SK-N-SH (cell line): ENCODE data around the gene DLGAP5. TPM values are rescaled to one million over a fixed set of nuclear protein-coding genes. Genes with fewer than 3 reads are reported as not detected.

Experiments used
- CTCF ChIA-PET: fragments of 300-600, 350-600 bp; formaldehyde crosslinking; extraction: SDS; loops from one replicate; lab custom pipeline; 2021; lab: Yijun Ruan, JAX
- POLR2A ChIA-PET: fragments of 350-600 bp; sonication (Branson Sonifier 250); formaldehyde crosslinking; extraction: SDS; loops from one replicate; lab custom pipeline; 2020; ENCODE audit warnings: antibody characterized with exemption, inconsistent platforms; lab: Yijun Ruan, JAX
- DNase-seq: peaks from one replicate; pipeline ENCODE4 v3.0.0; 2012
- H2AFZ ChIP-seq: fragments of 200-600 bp; sonication (generic); 2 replicates; pipeline ENCODE4 v1.8.1; 2016; ENCODE audit warnings: antibody characterized with exemption, mild to moderate bottlenecking, low read depth
- H3F3A ChIP-seq: fragments of 200-600 bp; sonication (generic); replicated peaks from 2 replicates; pipeline ENCODE3; 2016; ENCODE audit warnings: antibody characterized with exemption, mild to moderate bottlenecking; ENCODE audit not compliant: insufficient read depth
- H3K27ac ChIP-seq, 2 experiments: fragments of 200-500 bp in 1 of 2; fragments of 200-600 bp in 1 of 2; sonication (Bioruptor generic) in 1 of 2; sonication (generic), shearing (Covaris generic) in 1 of 2; 2 replicates each; pipeline versions ENCODE4 v1.5.1 to v1.6.1; 2014 to 2016; ENCODE audit warnings: low read depth in 2 of 2, inconsistent platforms in 1 of 2, low read length in 1 of 2, mild to moderate bottlenecking in 1 of 2, mixed read lengths in 1 of 2
- H3K27me3 ChIP-seq: fragments of 200-600 bp; sonication (generic), shearing (Covaris generic); 2 replicates; pipeline ENCODE4 v1.6.1; 2016; ENCODE audit warnings: mixed run types; ENCODE audit not compliant: insufficient read depth
- H3K36me3 ChIP-seq, 2 experiments: fragments of 200-500 bp in 1 of 2; fragments of 200-600 bp in 1 of 2; sonication (Bioruptor generic) in 1 of 2; sonication (generic) in 1 of 2; replicated peaks in 1 of 2; 2 replicates each; pipeline versions ENCODE3 to v1.5.1; 2014 to 2016; ENCODE audit warnings: low read length in 1 of 2, mild to moderate bottlenecking in 1 of 2; ENCODE audit not compliant: insufficient read depth in 2 of 2, control insufficient read depth in 1 of 2
- H3K4me1 ChIP-seq, 2 experiments: fragments of 200-500 bp in 1 of 2; fragments of 200-600 bp in 1 of 2; sonication (Bioruptor generic) in 1 of 2; sonication (generic), shearing (Covaris generic) in 1 of 2; 2 replicates each; pipeline versions ENCODE4 v1.5.1 to v1.6.1; 2014 to 2016; ENCODE audit warnings: low read depth in 1 of 2, low read length in 1 of 2, mixed run types in 1 of 2; ENCODE audit not compliant: insufficient read depth in 2 of 2, control insufficient read depth in 1 of 2
- H3K4me2 ChIP-seq: fragments of 200-600 bp; sonication (generic), shearing (Covaris generic); 2 replicates; pipeline ENCODE4 v1.6.1; 2017; ENCODE audit warnings: mixed run types
- H3K4me3 ChIP-seq, 2 experiments: fragments of 200-500 bp in 1 of 2; fragments of 200-600 bp in 1 of 2; sonication (Bioruptor generic) in 1 of 2; sonication (generic), shearing (Covaris generic) in 1 of 2; 2 replicates each; pipeline versions ENCODE4 v1.5.1 to v1.8.1; 2014 to 2016; ENCODE audit warnings: low read depth in 2 of 2, inconsistent platforms in 1 of 2, low read length in 1 of 2, mild to moderate bottlenecking in 1 of 2, mixed read lengths in 1 of 2, moderate library complexity in 1 of 2
- H3K79me2 ChIP-seq: fragments of 200-600 bp; sonication (generic); 2 replicates; pipeline ENCODE4 v1.8.1; 2017; ENCODE audit warnings: mild to moderate bottlenecking; ENCODE audit not compliant: insufficient read depth
- H3K9ac ChIP-seq: fragments of 200-600 bp; sonication (generic); 2 replicates; pipeline ENCODE4 v1.6.1; 2017; ENCODE audit warnings: mixed run types
- H3K9me2 ChIP-seq: fragments of 200-600 bp; sonication (generic); 2 replicates; pipeline ENCODE4 v1.6.1; 2017; ENCODE audit warnings: mixed run types
- H3K9me3 ChIP-seq: fragments of 200-600 bp; sonication (generic); 2 replicates; pipeline ENCODE4 v1.6.1; 2017; ENCODE audit warnings: mixed run types, mild to moderate bottlenecking, moderate library complexity
- H4K20me1 ChIP-seq: fragments of 200-600 bp; sonication (generic); 2 replicates; pipeline ENCODE4 v1.6.1; 2017; ENCODE audit warnings: mild to moderate bottlenecking, mixed run types; ENCODE audit not compliant: insufficient read depth
- CHD2 ChIP-seq: fragments of 150-350 bp; IDR thresholded peaks from 2 replicates; pipeline ENCODE4 v1.6.1; 2018; ENCODE audit warnings: low read length; ENCODE audit not compliant: partially characterized antibody
- ELF1 ChIP-seq: IDR thresholded peaks from 2 replicates; pipeline ENCODE4 v1.4.0; 2012
- EP300 ChIP-seq, 2 experiments: IDR thresholded peaks; 2 replicates each; pipeline versions ENCODE4 v1.4.0 to v1.6.1; 2012; ENCODE audit warnings: borderline replicate concordance in 1 of 2, low read depth in 1 of 2, low read length in 1 of 2
- EZH2phosphoT487 ChIP-seq: fragments of 200-600 bp; sonication (generic); IDR thresholded peaks from 2 replicates; pipeline ENCODE4 v1.6.1; 2017; ENCODE audit warnings: low read depth, mixed run types, mild to moderate bottlenecking, antibody characterized with exemption, moderate library complexity, borderline replicate concordance
- FOSL2 ChIP-seq: IDR thresholded peaks from 2 replicates; pipeline ENCODE4 v1.4.0; 2012; ENCODE audit warnings: low read depth, mild to moderate bottlenecking, moderate library complexity, borderline replicate concordance
- FOXJ3 ChIP-seq: sonication (generic); formaldehyde crosslinking; IDR thresholded peaks from 2 replicates; pipeline ENCODE4 v1.5.1; 2020; ENCODE audit warnings: mild to moderate bottlenecking, missing genetic modification reagents
- FOXM1 ChIP-seq: IDR thresholded peaks from 2 replicates; pipeline ENCODE4 v1.4.0; 2012; ENCODE audit warnings: low read depth, mild to moderate bottlenecking
- GABPA ChIP-seq: IDR thresholded peaks from 2 replicates; pipeline ENCODE4 v1.4.0; 2012; ENCODE audit warnings: low read depth, mild to moderate bottlenecking
- IRF3 ChIP-seq: fragments of 150-350 bp; IDR thresholded peaks from 2 replicates; pipeline ENCODE4 v1.6.1; 2016; ENCODE audit warnings: mild to moderate bottlenecking, low read depth, low read length
- JUND ChIP-seq: IDR thresholded peaks from 2 replicates; pipeline ENCODE4 v1.4.0; 2012
- MEF2A ChIP-seq: IDR thresholded peaks from 2 replicates; pipeline ENCODE4 v1.4.0; 2012; ENCODE audit warnings: low read depth, borderline replicate concordance
- MXI1 ChIP-seq: IDR thresholded peaks from 2 replicates; pipeline ENCODE4 v1.6.1; 2012; ENCODE audit warnings: mild to moderate bottlenecking, low read depth, low read length, improper control_type of control experiment
- NRF1 ChIP-seq: IDR thresholded peaks from 2 replicates; pipeline ENCODE4 v1.6.1; 2012; ENCODE audit warnings: low read depth, mild to moderate bottlenecking, low read length
- PBX3 ChIP-seq: IDR thresholded peaks from 2 replicates; pipeline ENCODE4; 2012
- POLR2AphosphoS5 ChIP-seq: IDR thresholded peaks from 2 replicates; pipeline ENCODE4 v1.6.1; 2012; ENCODE audit warnings: low read depth, low read length
- RAD21 ChIP-seq: IDR thresholded peaks from 2 replicates; pipeline ENCODE4 v1.6.1; 2012; ENCODE audit warnings: mild to moderate bottlenecking, low read length
- RCOR1 ChIP-seq: fragments of 150-350 bp; IDR thresholded peaks from 2 replicates; pipeline ENCODE4 v1.6.1; 2017; ENCODE audit warnings: antibody characterized with exemption, low read length
- REST ChIP-seq: IDR thresholded peaks from 2 replicates; pipeline ENCODE4 v1.6.1; 2012; ENCODE audit warnings: mild to moderate bottlenecking, low read depth, low read length, moderate library complexity
- RFX5 ChIP-seq: IDR thresholded peaks from 2 replicates; pipeline ENCODE4 v1.6.1; 2012; ENCODE audit warnings: mild to moderate bottlenecking, improper control_type of control experiment, low read length
- RXRA ChIP-seq: IDR thresholded peaks from 2 replicates; pipeline ENCODE4 v1.4.0; 2012; ENCODE audit warnings: low read depth, mild to moderate bottlenecking, borderline replicate concordance
- SIN3A ChIP-seq: IDR thresholded peaks from 2 replicates; pipeline ENCODE4 v1.6.1; 2012; ENCODE audit warnings: low read depth, mild to moderate bottlenecking, low read length, moderate library complexity, borderline replicate concordance
- SMC3 ChIP-seq: IDR thresholded peaks from 2 replicates; pipeline ENCODE4 v1.6.1; 2012; ENCODE audit warnings: low read depth, low read length, improper control_type of control experiment
- TAF1 ChIP-seq: IDR thresholded peaks from 2 replicates; pipeline ENCODE4 v1.6.1; 2012; ENCODE audit warnings: low read depth, mild to moderate bottlenecking, low read length, moderate library complexity, borderline replicate concordance
- TCF12 ChIP-seq: IDR thresholded peaks from 2 replicates; pipeline ENCODE4 v1.4.0; 2012
- USF1 ChIP-seq: IDR thresholded peaks from 2 replicates; pipeline ENCODE4 v1.4.0; 2012; ENCODE audit warnings: low read depth, borderline replicate concordance
- USF2 ChIP-seq: fragments of 150-350 bp; IDR thresholded peaks from 2 replicates; pipeline ENCODE4 v1.6.1; 2017; ENCODE audit warnings: antibody characterized with exemption, low read length, low read depth, borderline replicate concordance
- YY1 ChIP-seq: IDR thresholded peaks from 2 replicates; pipeline ENCODE4 v1.4.0; 2012; ENCODE audit warnings: low read depth, mild to moderate bottlenecking
- WGBS: methylation state at CpG from one replicate; pipeline ENCODE4 v1.1.6; 2017; ENCODE audit warnings: low lambda C conversion rate; 5-methylcytosine and 5-hydroxymethylcytosine counted together
- polyA plus RNA-seq, 3 experiments: library from polyadenylated mRNA; depleted of rRNA; stranded (reverse); fragments of >200 nt; gene quantifications; 2 replicates each; pipeline ENCODE4 v1.2.3, GENCODE V29; 2012

Gene DLGAP5
- polyA plus RNA-seq, 1 of the 3 experiments (the other 2 are of a cell fraction) = 6.4 TPM

GRCh38 chr14:55102141-55102621, 89.2 kb downstream of the DLGAP5 start:
- H3F3A ChIP-seq = peaks cover 16% of the 10 kb centered on the region
- no peaks in the 10 kb centered on the region for H4K20me1 ChIP-seq
- H3K4me2 ChIP-seq = peak overlapping the region; percentile 27; the same call in 1 of the 2 replicates
- no peaks in the 10 kb centered on the region for H3K79me2 ChIP-seq
- WGBS = 5% methylated on average over 7 of the region's 7 CpGs
- ChIA-PET POLR2A (interaction anchor here (0.9 to 1.3 kb wide), 5 partner anchors 9 to 31 kb away, joined by 4 to 8 read pairs (median 4); no protein-coding TSS in a partner anchor), CTCF (interaction anchor here (0.8 to 2.9 kb wide), 5 partner anchors 10 to 59 kb away, joined by 3 to 13 read pairs (median 7); partner anchors contain the start of genes LGALS3 and MAPK1IP1L)
- no peaks in the 10 kb centered on the region for H3K27me3 ChIP-seq
- H3K36me3 ChIP-seq = no peaks in the 10 kb centered on the region
- H3K9me2 ChIP-seq = no peaks in the 10 kb centered on the region
- H2AFZ ChIP-seq = peak overlapping the region; percentile 77
- peaks cover 16 to 22% of the 10 kb centered on the region in 2 experiments for H3K4me1 ChIP-seq
- H3K9ac ChIP-seq = peak overlapping the region; percentile 25; the same call in 1 of the 2 replicates
- H3K27ac ChIP-seq = peak overlapping the region; percentile 87 to 89
- H3K4me3 ChIP-seq = no peak overlapping the region
- peak; percentile 69 for DNase-seq
- H3K9me3 ChIP-seq = no peaks in the 10 kb centered on the region
- TF ChIP-seq IRF3 (no peak), MXI1 (no peak), JUND (peak; percentile 54), SMC3 (no peak), ELF1 (no peak), USF2 (no peak), RFX5 (no peak), CHD2 (peak; percentile 49), SIN3A (peak; percentile 71; the same call in 1 of the 2 replicates), USF1 (no peak), RAD21 (peak; percentile 19; the same call in 1 of the 2 replicates), TAF1 (0 out of 2 replicates have a peak, but pooled peaks have one; percentile 23), EP300 (IDR thresholded peaks at IDR 0.05; ENCODE audit: borderline replicate concordance in 1 of 2, low read depth in 1 of 2, low read length in 1 of 2) (peak; percentile 66 to 79; a peak in 3 of 4 replicates), EZH2phosphoT487 (no peak), FOXM1 (no peak), FOXJ3 (CRISPR knock-in tag) (0 out of 2 replicates have a peak, but pooled peaks have one; percentile 40), FOSL2 (peak; percentile 86; the same call in 1 of the 2 replicates), REST (0 out of 2 replicates have a peak, but pooled peaks have one; percentile 22), RCOR1 (no peak), YY1 (no peak), NRF1 (no peak), PBX3 (peak; percentile 88), POLR2AphosphoS5 (peak; percentile 89), GABPA (no peak), MEF2A (no peak), RXRA (peak; percentile 41; the same call in 1 of the 2 replicates), TCF12 (peak; percentile 98)
